GM19099 (cell line): Measurements from ENCODE around the gene CCDC172.

Experiments
- POLR2A ChIP-seq: IDR thresholded peaks from 3 replicates; pipeline ENCODE4 v1.6.1; 2011; ENCODE audit warnings: low read depth; ENCODE audit not compliant: insufficient read length; ENCODE audit errors: extremely low read depth

The CCDC172 gene

GRCh38 chr10:116316503-116316902 lies 7.7 kb upstream of the CCDC172 start:
- no peak for TF ChIP-seq POLR2A

GRCh38 chr10:116324951-116325635 lies 845 bp downstream of the CCDC172 start:
- TF ChIP-seq POLR2A: no peak

- TF ChIP-seq POLR2A: no peak
Measured at GRCh38 chr10:116325987-116326386, 1.7 kb downstream of the CCDC172 start.

- no peak for TF ChIP-seq POLR2A
Measured at GRCh38 chr10:116329153-116329552, 4.9 kb downstream of the CCDC172 start.

GRCh38 chr10:116331815-116332214 lies 7.6 kb downstream of the CCDC172 start:
- TF ChIP-seq POLR2A: no peak

GRCh38 chr10:116336866-116337265 lies 12.6 kb downstream of the CCDC172 start:
- TF ChIP-seq POLR2A: no peak

- TF ChIP-seq POLR2A: no peak
Measured at GRCh38 chr10:116352125-116352524, 27.9 kb downstream of the CCDC172 start.

DNA sequence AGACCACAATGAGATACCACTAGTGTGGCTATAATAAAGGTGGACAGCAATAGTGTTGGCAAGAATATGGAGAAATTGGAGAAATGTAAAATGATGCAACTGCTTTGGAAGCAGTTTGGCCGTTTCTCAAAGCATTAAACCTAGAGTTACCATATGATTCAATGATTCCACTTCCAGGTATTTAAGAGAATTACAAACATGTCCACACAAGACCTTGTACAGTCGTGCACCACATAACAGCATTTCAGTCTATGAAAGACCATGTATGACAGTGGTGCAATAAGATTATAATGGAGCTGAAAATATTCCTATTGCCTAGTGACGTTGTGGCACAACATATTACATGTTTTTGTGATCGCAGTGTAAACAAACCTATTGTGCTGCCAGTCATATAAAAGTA lies 29.6 kb downstream of the CCDC172 start:
- no peak for TF ChIP-seq POLR2A

DNA sequence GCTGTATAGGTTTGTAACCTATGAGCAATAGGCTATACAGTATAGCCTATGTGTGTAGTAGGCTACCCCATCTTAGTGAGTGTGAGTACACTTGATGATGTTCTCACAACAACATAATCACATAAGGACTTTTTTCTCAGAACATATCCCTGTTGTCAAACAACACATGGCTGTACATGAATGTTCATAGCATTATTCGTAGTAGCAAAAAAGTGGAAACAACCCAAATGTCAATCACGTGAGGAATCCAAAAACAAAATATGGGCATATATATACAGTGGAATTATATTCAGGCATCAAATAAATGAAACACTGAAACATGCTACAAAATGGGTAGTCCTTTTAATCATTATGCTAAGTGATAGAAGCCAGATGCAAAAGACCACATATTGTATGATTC lies 31.1 kb downstream of the CCDC172 start:
- no peak for TF ChIP-seq POLR2A

DNA sequence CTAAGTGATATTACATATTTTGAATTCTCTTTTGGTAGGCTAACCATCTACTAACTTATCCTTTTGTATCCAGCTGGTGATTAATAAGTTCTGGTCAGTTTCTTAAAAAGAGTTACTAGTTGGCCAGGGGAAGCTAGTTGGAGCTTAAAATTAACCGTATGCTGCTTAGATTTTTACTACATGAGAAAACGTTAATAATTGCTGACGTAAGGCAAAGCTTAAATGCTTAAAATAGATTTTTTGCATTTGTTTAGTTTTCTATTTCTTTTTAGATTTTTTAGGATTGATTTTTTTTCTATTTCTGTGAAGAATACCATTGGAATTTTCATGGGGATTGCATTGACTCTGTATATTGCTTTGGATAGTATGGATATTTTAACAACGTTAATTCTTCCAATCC lies 32.6 kb downstream of the CCDC172 start:
- no peak for TF ChIP-seq POLR2A

GRCh38 chr10:116364868-116365267 lies 40.6 kb downstream of the CCDC172 start:
- no peak for TF ChIP-seq POLR2A

DNA sequence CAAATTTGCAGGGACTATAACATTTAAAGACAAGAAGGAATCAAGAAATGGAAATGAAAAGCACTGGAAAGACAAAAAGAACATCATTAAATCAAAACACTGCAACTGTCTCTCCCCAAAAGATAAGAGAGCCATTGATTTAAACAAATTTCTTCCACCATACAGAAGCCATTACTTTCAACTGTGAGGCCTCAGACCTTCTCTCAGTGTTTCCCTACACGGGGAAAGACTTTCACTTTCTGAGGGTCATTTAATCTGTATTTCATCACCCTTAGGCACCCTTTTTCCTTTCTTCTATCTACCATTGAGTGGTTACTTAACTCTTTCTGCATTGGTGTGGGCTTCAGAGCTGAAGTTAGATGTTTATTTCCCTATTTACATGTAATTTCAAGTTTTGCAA lies 47.5 kb downstream of the CCDC172 start:
- TF ChIP-seq POLR2A: no peak

DNA sequence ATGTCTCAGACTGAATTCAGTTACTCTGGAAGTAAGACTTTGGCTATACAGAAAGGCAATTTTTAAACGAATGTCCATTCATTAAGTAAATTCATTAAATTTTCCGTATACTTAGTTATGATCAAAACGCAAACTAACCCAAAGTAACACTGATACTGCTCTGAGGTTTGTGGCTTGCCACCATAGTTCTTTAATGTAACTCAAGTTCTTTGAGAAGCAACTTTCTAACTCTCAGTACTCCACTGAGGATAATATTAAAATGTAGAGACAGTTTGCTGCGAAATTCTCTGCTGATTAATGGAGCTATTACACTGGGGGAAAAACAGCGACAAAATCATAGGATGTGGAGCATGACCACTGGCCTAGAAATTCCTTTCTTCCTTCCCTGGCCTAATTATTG lies 58.0 kb downstream of the CCDC172 start:
- TF ChIP-seq POLR2A: no peak

DNA sequence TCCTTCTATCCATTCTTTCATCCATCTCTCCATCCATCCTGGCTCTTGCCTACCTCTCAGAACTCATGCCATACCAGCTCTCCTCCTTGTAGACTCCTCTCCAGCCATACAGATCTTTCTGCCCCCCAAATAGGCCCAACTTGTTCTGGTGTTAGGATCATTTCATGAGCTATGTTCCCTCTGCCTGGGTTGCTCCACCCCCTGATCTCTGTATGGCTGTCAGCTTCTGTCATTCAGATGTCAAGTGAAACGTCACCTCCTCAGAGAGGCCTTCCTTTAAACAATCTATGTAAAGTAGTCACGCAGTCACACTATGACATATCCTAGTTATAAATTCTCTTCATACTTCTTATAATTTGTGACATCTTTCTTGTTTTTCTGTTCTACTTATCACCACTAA lies 61.1 kb downstream of the CCDC172 start:
- TF ChIP-seq POLR2A: no peak

GRCh38 chr10:116385994-116386809 lies 62.0 kb downstream of the CCDC172 start:
- TF ChIP-seq POLR2A: no peak
